GM10266 (cell line): ENCODE results near the gene MRTO4.
"Not testable (repeated sequence)": the region's sequence is repeated elsewhere in the genome, so short reads cannot be mapped to it uniquely, and the experiment has no call there.

ENCODE experiments used
- DNase-seq: peaks from one replicate; pipeline ENCODE4 v3.0.0; 2012; ENCODE audit errors: extremely low spot score
- TF ChIP-seq, protein P1 (sequence below): IDR thresholded peaks from 2 replicates; pipeline ENCODE4 v1.5.1; 2012; ENCODE audit warnings: mild to moderate bottlenecking, low read depth; ENCODE audit not compliant: control insufficient read depth, insufficient read depth; ENCODE audit errors: missing control alignments

Gene MRTO4

GRCh38 chr1:19262744-19263143, 11.1 kb downstream of the MRTO4 start:
- DNase-seq, result no peak

DNA sequence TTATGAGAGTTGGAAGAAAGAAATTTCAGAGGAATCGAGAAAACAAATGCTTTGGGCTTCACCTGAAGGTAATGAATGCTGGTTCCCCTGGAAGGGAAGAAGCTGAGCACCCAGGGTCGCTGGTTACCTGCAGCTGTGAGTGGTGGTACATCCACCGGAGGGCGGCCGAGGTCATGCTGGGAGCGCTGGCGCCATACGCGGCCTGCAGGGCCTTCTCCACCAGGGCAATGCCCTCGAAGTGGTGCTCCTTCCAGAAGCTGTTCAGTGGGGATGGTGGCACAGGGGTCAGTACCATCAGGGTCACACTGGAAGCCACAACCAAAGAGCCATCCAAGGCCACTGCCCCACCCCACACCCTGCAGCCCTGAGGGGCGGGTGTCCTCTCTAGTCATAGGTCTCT, 16.8 kb downstream of the MRTO4 start:
- TF ChIP-seq, protein P1, sequence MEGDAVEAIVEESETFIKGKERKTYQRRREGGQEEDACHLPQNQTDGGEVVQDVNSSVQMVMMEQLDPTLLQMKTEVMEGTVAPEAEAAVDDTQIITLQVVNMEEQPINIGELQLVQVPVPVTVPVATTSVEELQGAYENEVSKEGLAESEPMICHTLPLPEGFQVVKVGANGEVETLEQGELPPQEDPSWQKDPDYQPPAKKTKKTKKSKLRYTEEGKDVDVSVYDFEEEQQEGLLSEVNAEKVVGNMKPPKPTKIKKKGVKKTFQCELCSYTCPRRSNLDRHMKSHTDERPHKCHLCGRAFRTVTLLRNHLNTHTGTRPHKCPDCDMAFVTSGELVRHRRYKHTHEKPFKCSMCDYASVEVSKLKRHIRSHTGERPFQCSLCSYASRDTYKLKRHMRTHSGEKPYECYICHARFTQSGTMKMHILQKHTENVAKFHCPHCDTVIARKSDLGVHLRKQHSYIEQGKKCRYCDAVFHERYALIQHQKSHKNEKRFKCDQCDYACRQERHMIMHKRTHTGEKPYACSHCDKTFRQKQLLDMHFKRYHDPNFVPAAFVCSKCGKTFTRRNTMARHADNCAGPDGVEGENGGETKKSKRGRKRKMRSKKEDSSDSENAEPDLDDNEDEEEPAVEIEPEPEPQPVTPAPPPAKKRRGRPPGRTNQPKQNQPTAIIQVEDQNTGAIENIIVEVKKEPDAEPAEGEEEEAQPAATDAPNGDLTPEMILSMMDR, result no peak
- DNase-seq, result no peak

More at GRCh38 chr1:19262744-19263143, 11.1 kb downstream of the MRTO4 start:
- TF ChIP-seq, protein P1, result no peak

GRCh38 chr1:19269427-19270342, 18.1 kb downstream of the MRTO4 start:
- not testable (repeated sequence) for DNase-seq

DNA sequence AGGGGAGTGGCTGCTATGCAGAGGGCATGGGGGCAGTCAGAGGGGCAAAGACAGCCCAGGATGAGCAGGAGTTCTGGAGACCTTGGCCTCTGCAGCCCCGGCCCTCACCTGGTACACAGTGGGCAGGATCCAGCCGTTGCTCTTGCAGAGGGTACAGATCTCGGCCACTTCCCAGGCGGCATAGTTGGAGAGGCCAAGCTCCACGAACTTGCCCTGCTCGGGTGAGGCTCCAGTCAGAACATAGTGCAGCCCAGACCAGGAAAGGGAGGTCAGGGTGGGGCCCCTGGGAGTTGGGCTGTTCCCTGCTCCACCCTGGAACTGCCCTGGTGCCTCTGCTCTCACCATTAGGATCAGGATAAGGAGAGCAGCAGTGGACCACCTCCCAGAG, 18.7 kb downstream of the MRTO4 start:
- DNase-seq, result not testable (repeated sequence)

GRCh38 chr1:19272064-19272463, 20.5 kb downstream of the MRTO4 start:
- TF ChIP-seq, protein P1, result no peak

GRCh38 chr1:19273106-19273843, 21.7 kb downstream of the MRTO4 start:
- TF ChIP-seq, protein P1, result no peak
- no peak for DNase-seq

More at GRCh38 chr1:19272064-19272463, 20.5 kb downstream of the MRTO4 start:
- DNase-seq, result no peak

DNA sequence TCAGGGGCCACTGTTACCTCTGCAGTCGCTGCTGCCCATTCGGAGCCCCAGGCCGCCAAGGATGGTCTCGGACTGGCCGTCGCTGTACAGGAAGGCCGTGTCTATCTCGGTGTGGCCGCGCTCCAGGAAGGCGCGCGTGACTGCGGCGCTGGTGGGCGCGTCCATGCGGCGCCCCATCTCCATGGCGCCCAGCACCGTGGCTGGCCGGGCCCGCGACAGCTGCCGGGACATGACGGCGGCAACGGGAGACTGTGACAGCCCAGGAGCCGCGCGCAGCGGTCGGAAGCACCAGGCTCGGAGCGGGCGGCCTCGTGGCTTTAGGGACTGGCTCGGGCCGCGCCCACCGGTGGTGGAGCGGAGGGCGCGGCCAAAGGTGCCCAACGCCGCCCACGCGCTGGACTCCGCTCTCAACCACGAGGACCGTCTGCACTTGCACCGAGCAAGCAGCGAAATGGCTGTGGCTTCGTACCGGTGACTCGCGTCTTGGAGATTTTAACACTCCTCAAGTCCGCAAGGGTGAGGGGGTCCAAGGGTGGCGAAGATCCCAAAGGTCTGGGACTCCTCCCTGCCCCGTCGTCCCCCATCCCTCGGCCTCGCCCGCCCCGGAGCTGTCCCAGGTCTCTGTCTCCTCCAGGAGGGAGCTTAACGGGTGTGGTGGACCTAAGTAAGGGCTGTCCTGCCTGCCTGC, 22.4 kb downstream of the MRTO4 start:
- DNase-seq, result not testable (repeated sequence)

DNA sequence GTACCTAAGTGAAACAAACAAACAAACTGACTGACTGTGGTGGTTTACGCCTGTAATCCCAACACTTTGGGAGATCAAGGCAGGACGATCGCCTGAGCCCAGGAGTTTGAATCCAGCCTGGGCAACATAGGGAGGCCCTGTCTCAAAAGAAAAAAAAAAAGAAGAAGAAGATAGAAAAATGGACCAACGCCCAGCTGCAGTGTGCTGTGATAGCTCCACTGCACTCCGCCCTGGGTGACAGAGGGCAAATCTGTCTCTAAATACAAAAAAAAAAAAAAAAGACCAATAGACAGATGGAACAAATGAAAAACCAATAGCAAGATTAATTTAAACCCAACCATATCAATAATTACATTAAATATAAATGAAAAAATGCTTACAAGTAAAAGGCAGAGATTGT, 23.0 kb downstream of the MRTO4 start:
- TF ChIP-seq, protein P1, result no peak
- no peak for DNase-seq
